Endodermal cell (in vitro differentiated cells): Measurements from ENCODE around the gene SPPL2B. TPM values are rescaled to one million over a fixed set of nuclear protein-coding genes. Genes with fewer than 3 reads are reported as not detected.

Experiments used
- DNase-seq: peaks from one replicate; pipeline ENCODE4 v3.0.0-alpha.2; 2017
- H3K27ac ChIP-seq: 2 replicates; pipeline ENCODE4 v1.5.1; 2013; ENCODE audit warnings: mild to moderate bottlenecking, low read depth, low read length, moderate library complexity
- H3K27me3 ChIP-seq: 2 replicates; pipeline ENCODE4 v1.6.1; 2013; ENCODE audit warnings: mild to moderate bottlenecking, low read length, moderate library complexity; ENCODE audit not compliant: insufficient read depth, control insufficient read depth, poor library complexity, severe bottlenecking
- H3K36me3 ChIP-seq: 2 replicates; pipeline ENCODE4 v1.7.0; 2013; ENCODE audit warnings: mild to moderate bottlenecking, low read length, moderate library complexity; ENCODE audit not compliant: control insufficient read depth, insufficient read depth
- H3K4me1 ChIP-seq: one replicate; pipeline ENCODE4 v1.7.0; 2013; ENCODE audit warnings: low read length; ENCODE audit not compliant: control insufficient read depth, insufficient read depth
- H3K4me3 ChIP-seq: 2 replicates; pipeline ENCODE4 v1.5.1; 2013; ENCODE audit warnings: mild to moderate bottlenecking, low read length, moderate library complexity
- H3K9ac ChIP-seq: 2 replicates; pipeline ENCODE4 v1.6.1; 2013; ENCODE audit warnings: mild to moderate bottlenecking, low read length, moderate library complexity; ENCODE audit not compliant: poor library complexity, severe bottlenecking; ENCODE audit errors: extremely low read depth
- H3K9me3 ChIP-seq: 2 replicates; pipeline ENCODE4 v1.6.1; 2013; ENCODE audit warnings: mild to moderate bottlenecking, low read length, moderate library complexity; ENCODE audit not compliant: control insufficient read depth
- H3K27ac Mint-ChIP-seq: 2 replicates; pipeline ENCODE4 v1.8.0; 2020; ENCODE audit warnings: mixed read lengths
- H3K27me3 Mint-ChIP-seq: 2 replicates; pipeline ENCODE4 v1.8.0; 2021; ENCODE audit warnings: mild to moderate bottlenecking, mixed read lengths; ENCODE audit not compliant: insufficient read depth
- H3K36me3 Mint-ChIP-seq: 2 replicates; pipeline ENCODE4 v1.8.0; 2020; ENCODE audit warnings: low read depth, mixed read lengths
- H3K4me1 Mint-ChIP-seq: 2 replicates; pipeline ENCODE4 v1.8.0; 2020; ENCODE audit warnings: mixed read lengths
- H3K4me3 Mint-ChIP-seq: 2 replicates; pipeline ENCODE4 v1.8.0; 2020; ENCODE audit warnings: mild to moderate bottlenecking, moderate library complexity, mixed read lengths
- H3K9me3 Mint-ChIP-seq: 2 replicates; pipeline ENCODE4 v1.8.0; 2020; ENCODE audit warnings: mild to moderate bottlenecking, mixed read lengths
- WGBS, 2 experiments: methylation state at CpG; one replicate each; pipeline versions ENCODE4 v1.1.5 to v1.1.7; 2013; ENCODE audit warnings: missing lambda C conversion rate in 2 of 2, mixed read lengths in 1 of 2; ENCODE audit not compliant: insufficient coverage in 1 of 2, insufficient read length in 1 of 2; 5-methylcytosine and 5-hydroxymethylcytosine counted together
- total RNA-seq, 2 donors: library from RNA; stranded (reverse); fragmentation: NEBNext Ultra II Directional in 1 of 2; extraction: Animal tissue kit (Norgen Biotek cat#: 25700) in 1 of 2; gene quantifications; 2 replicates in 1 of 2; 3 replicates in 1 of 2; pipeline ENCODE4 v1.2.1, GENCODE V29; 2021
- TF ChIP-seq, protein P1 (sequence below): fragments of 200-600 bp; sonication (generic); conservative IDR thresholded peaks from 2 replicates; pipeline ENCODE4 v1.5.0; 2021; ENCODE audit warnings: antibody characterized with exemption, mild to moderate bottlenecking

The SPPL2B gene
- total RNA-seq, 2 donors from 2014 or later, result 115 to 118 TPM

DNA sequence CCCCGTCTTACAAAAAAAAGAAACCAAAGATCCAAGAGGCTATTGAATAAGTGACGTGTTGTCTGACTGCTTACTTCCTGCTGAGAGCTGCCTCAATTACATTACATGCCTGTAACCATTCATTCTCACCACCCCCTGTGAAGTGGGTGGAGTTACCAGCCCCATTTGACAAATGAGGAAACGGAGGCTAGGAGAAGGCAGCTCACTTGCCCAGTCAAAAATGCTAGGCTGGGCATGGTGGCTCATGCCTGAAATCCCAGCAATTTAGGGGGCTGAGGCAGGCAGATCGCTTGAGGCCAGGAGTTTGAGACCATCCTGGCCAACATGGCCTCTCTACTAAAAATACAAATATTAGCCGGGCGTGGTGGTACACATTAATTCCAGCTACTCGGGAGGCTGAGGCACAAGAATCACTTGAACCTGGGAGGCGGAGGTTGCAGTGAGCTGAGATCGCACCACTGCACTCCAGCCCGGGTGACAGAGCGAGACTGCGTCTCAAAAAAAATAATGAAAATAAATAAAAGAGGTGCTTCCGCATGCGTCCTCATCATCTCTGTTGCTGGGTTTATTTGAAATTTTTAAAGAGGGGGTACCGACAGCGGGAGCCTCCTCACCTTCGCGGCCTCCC lies 597 bp upstream of the SPPL2B start:
- H3K27me3 ChIP-seq, result no peaks in the 10 kb centered on the region
- H3K36me3 ChIP-seq, result peaks cover 10% of the 10 kb centered on the region
- Mint-ChIP-seq H3K9me3 (no peaks in the 10 kb centered on the region), H3K36me3 (peaks cover 22% of the 10 kb centered on the region), H3K27ac (peak overlapping the region; percentile 98), H3K4me1 (peaks cover 35% of the 10 kb centered on the region), H3K4me3 (peak overlapping the region; percentile 92), H3K27me3 (no peaks in the 10 kb centered on the region)
- H3K4me1 ChIP-seq, result peaks cover 7% of the 10 kb centered on the region
- H3K27ac ChIP-seq, result peak overlapping the region; percentile 94
- H3K4me3 ChIP-seq, result peak overlapping the region; percentile 81
- TF ChIP-seq, protein P1, sequence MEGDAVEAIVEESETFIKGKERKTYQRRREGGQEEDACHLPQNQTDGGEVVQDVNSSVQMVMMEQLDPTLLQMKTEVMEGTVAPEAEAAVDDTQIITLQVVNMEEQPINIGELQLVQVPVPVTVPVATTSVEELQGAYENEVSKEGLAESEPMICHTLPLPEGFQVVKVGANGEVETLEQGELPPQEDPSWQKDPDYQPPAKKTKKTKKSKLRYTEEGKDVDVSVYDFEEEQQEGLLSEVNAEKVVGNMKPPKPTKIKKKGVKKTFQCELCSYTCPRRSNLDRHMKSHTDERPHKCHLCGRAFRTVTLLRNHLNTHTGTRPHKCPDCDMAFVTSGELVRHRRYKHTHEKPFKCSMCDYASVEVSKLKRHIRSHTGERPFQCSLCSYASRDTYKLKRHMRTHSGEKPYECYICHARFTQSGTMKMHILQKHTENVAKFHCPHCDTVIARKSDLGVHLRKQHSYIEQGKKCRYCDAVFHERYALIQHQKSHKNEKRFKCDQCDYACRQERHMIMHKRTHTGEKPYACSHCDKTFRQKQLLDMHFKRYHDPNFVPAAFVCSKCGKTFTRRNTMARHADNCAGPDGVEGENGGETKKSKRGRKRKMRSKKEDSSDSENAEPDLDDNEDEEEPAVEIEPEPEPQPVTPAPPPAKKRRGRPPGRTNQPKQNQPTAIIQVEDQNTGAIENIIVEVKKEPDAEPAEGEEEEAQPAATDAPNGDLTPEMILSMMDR, result no peak
- DNase-seq, result peak; percentile 90
- H3K9me3 ChIP-seq, result no peaks in the 10 kb centered on the region
- H3K9ac ChIP-seq, result peak overlapping the region; percentile 72
- 2 to 5% methylated on average over 14 to 18 of the region's 18 CpGs for WGBS, 2 experiments

DNA sequence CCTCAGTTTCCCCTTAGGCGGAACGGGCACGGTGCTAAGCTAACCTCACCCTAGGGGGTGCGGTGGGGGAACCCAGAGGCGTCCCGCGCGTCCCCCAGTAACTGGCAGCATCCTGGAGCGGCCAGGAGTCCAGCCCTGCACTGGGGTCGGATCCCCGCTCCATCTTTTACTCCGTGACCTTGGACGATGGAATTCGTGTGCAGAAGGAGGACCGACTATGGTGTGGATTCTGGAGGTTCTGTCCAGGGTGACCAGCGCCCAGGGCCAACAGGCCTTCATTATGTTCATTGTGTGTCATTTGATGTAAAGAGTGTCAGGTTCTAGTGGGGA lies 630 bp downstream of the SPPL2B start:
- DNase-seq, result no peak
- 10 to 11% methylated on average over 2 to 16 of the region's 16 CpGs for WGBS, 2 experiments

DNA sequence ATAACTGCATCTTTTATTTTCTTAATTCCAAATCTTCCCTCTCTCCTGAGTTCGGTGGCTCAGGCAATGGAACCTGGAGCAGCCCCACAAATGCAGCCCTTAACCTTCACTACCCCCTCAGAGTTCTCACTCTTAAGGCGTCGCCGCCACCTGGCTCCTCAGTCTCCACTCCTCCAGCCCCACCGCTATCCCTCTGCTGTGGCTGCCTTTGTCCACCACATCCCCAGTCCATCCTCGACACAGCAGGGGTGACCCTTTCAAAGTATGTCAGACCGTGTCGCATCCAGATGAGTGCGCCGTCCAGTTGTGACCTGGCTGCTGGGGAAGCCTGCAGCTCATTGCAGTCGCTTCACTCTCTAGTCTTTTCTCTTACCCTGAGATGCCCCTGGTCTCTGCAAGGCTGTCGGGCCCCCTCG lies 1.0 kb downstream of the SPPL2B start:
- Histone ChIP-seq H3K27me3 (no peaks in the 10 kb centered on the region), H3K4me3 (peak overlapping the region; percentile 81), H3K4me1 (peaks cover 7% of the 10 kb centered on the region), H3K27ac (peak overlapping the region; percentile 84), H3K9ac (peak overlapping the region; percentile 72), H3K9me3 (no peaks in the 10 kb centered on the region), H3K36me3 (peaks cover 5% of the 10 kb centered on the region)
- H3K4me3 Mint-ChIP-seq, result peak overlapping the region; percentile 92
- peaks cover 35% of the 10 kb centered on the region for H3K4me1 Mint-ChIP-seq
- no peaks in the 10 kb centered on the region for H3K27me3 Mint-ChIP-seq
- TF ChIP-seq, protein P1, result no peak
- 53 to 61% methylated on average over 6 to 13 of the region's 13 CpGs for WGBS, 2 experiments
- DNase-seq, result no peak
- H3K36me3 Mint-ChIP-seq, result peaks cover 11% of the 10 kb centered on the region
- no peaks in the 10 kb centered on the region for H3K9me3 Mint-ChIP-seq
- peak overlapping the region; percentile 47 for H3K27ac Mint-ChIP-seq

More for the DNA sequence above, 630 bp downstream of the SPPL2B start:
- no peaks in the 10 kb centered on the region for H3K27me3 Mint-ChIP-seq
- TF ChIP-seq, protein P1, result no peak
- Histone ChIP-seq H3K4me1 (peaks cover 7% of the 10 kb centered on the region), H3K36me3 (peaks cover 7% of the 10 kb centered on the region), H3K9ac (peak overlapping the region; percentile 72), H3K27ac (peak overlapping the region; percentile 84), H3K9me3 (no peaks in the 10 kb centered on the region), H3K4me3 (peak overlapping the region; percentile 81), H3K27me3 (no peaks in the 10 kb centered on the region)
- H3K9me3 Mint-ChIP-seq, result no peaks in the 10 kb centered on the region
- H3K4me3 Mint-ChIP-seq, result peak overlapping the region; percentile 92
- H3K4me1 Mint-ChIP-seq, result peaks cover 35% of the 10 kb centered on the region
- peak overlapping the region; percentile 47 for H3K27ac Mint-ChIP-seq
- peaks cover 15% of the 10 kb centered on the region for H3K36me3 Mint-ChIP-seq
